Hepatocyte (in vitro differentiated cells): ENCODE results near the gene SUN3.
A peak's percentile ranks its signal among the peaks of the same experiment; 100 is the strongest.

ENCODE experiments used
- CTCF ChIP-seq: fragments of 200-600 bp; sonication (generic); IDR thresholded peaks from 2 replicates; pipeline ENCODE4 v1.5.1; 2016; ENCODE audit warnings: antibody characterized with exemption, mild to moderate bottlenecking; ENCODE audit not compliant: poor library complexity
- EZH2 ChIP-seq: fragments of 200-600 bp; sonication (generic); IDR thresholded peaks from 2 replicates; pipeline ENCODE4 v1.6.1; 2016; ENCODE audit warnings: antibody characterized with exemption, mild to moderate bottlenecking, borderline replicate concordance

- TF ChIP-seq CTCF = peak; percentile 72
- TF ChIP-seq EZH2 = no peak
Measured at GRCh38 chr7:47991741-47992311, 37.1 kb downstream of the SUN3 start.
